GM12878 (cell line): ENCODE results near the gene GYG1. TPM values are rescaled to one million over a fixed set of nuclear protein-coding genes. Genes with fewer than 3 reads are reported as not detected.
A peak's percentile ranks its signal among the peaks of the same experiment; 100 is the strongest.

ENCODE experiments used
- ETV6 ChIP-seq, 2 experiments: fragments of 450-650 bp in 1 of 2; IDR thresholded peaks in 1 of 2; conservative IDR thresholded peaks in 1 of 2; 2 replicates each; pipeline ENCODE4 v1.6.1; 2014; ENCODE audit warnings: antibody characterized with exemption in 1 of 2, borderline replicate concordance in 1 of 2, low read depth in 1 of 2, mild to moderate bottlenecking in 1 of 2, moderate library complexity in 1 of 2
- GATAD2B ChIP-seq: fragments of 450-650 bp; conservative IDR thresholded peaks from 2 replicates; pipeline ENCODE4 v1.6.1; 2017; ENCODE audit warnings: low read depth, mild to moderate bottlenecking, moderate library complexity
- IKZF1 ChIP-seq: fragments of 450-650 bp; conservative IDR thresholded peaks from 2 replicates; pipeline ENCODE4 v1.6.1; 2017; ENCODE audit warnings: antibody characterized with exemption, mild to moderate bottlenecking
- IRF3 ChIP-seq: fragments of 450-650 bp; IDR thresholded peaks from 2 replicates; pipeline ENCODE4 v1.6.1; 2014; ENCODE audit warnings: mild to moderate bottlenecking
- MLLT1 ChIP-seq: fragments of 450-650 bp; IDR thresholded peaks from 2 replicates; pipeline ENCODE4 v1.6.1; 2016; ENCODE audit warnings: mild to moderate bottlenecking
- PKNOX1 ChIP-seq: fragments of 450-650 bp; IDR thresholded peaks from 2 replicates; pipeline ENCODE4 v1.6.1; 2016; ENCODE audit warnings: mild to moderate bottlenecking
- PML ChIP-seq: IDR thresholded peaks from 2 replicates; pipeline ENCODE4 v1.6.1; 2012; ENCODE audit warnings: low read length, inconsistent platforms
- RAD21 ChIP-seq: IDR thresholded peaks from 2 replicates; pipeline ENCODE4 v1.6.1; 2011; ENCODE audit warnings: mild to moderate bottlenecking, low read depth, low read length, moderate library complexity; ENCODE audit not compliant: insufficient read depth
- RBBP5 ChIP-seq: fragments of 200-600 bp; sonication (generic); conservative IDR thresholded peaks from 2 replicates; pipeline ENCODE4 v1.6.1; 2016
- RCOR1 ChIP-seq: conservative IDR thresholded peaks from 2 replicates; pipeline ENCODE4 v1.6.1; 2012; ENCODE audit warnings: low read depth, low read length, improper control_type of control experiment
- SP1 ChIP-seq: IDR thresholded peaks from one replicate; pipeline ENCODE4 v1.6.1; 2011; ENCODE audit warnings: low read depth, low read length
- STAT1 ChIP-seq: fragments of 450-650 bp; conservative IDR thresholded peaks from 2 replicates; pipeline ENCODE4 v1.6.1; 2014; ENCODE audit warnings: antibody characterized with exemption, mild to moderate bottlenecking
- SUPT20H ChIP-seq: IDR thresholded peaks from 2 replicates; pipeline ENCODE4 v1.6.1; 2011; ENCODE audit warnings: low read depth, mild to moderate bottlenecking, low read length, moderate library complexity, borderline replicate concordance; ENCODE audit not compliant: control insufficient read depth
- TBL1XR1 ChIP-seq: IDR thresholded peaks from 2 replicates; pipeline ENCODE4 v1.6.1; 2012; ENCODE audit warnings: low read depth, low read length, improper control_type of control experiment
- ZNF622 ChIP-seq: fragments of 450-650 bp; IDR thresholded peaks from 2 replicates; pipeline ENCODE4 v1.6.1; 2017; ENCODE audit warnings: mild to moderate bottlenecking, inconsistent platforms
- polyA plus RNA-seq, 11 experiments: library from polyadenylated mRNA; depleted of rRNA in 4 of 11; unstranded in 6 of 11; stranded (reverse) in 5 of 11; fragments of >200 nt; fragmentation: Nextera tagmentation in 4 of 11; fragmentation: Illumina TruSeq in 1 of 11; extraction: Ambion mirVana in 4 of 11; extraction: Trizol in 1 of 11; gene quantifications; 1 replicate in 1 of 11; 2 replicates in 10 of 11; pipeline versions ENCODE4 v1.2.1 to v1.2.3, GENCODE V29; 2011 to 2016; ENCODE audit warnings: inconsistent platforms in 2 of 11, missing spikeins in 2 of 11, low read depth in 1 of 11
- total RNA-seq, 4 experiments: library from RNA; depleted of rRNA in 3 of 4; stranded (reverse); fragments of >200 nt in 3 of 4; fragmentation: Illumina TruSeq in 1 of 4; extraction: Trizol in 1 of 4; gene quantifications; 2 replicates each; pipeline versions ENCODE4 v1.2.1 to v1.2.3, GENCODE V29; 2013 to 2021
- TF ChIP-seq, protein P1 (sequence below): fragments of 450-650 bp; formaldehyde crosslinking; IDR thresholded peaks from 2 replicates; pipeline ENCODE4 v1.5.0; 2022; ENCODE audit warnings: mild to moderate bottlenecking, missing genetic modification characterization
- TF ChIP-seq, protein P2 (sequence below): fragments of 150-350 bp; IDR thresholded peaks from 2 replicates; pipeline ENCODE4 v1.6.1; 2016; ENCODE audit warnings: low read depth, low read length
- TF ChIP-seq, protein P3 (sequence below): IDR thresholded peaks from 2 replicates; pipeline ENCODE4 v1.6.1; 2011; ENCODE audit warnings: low read depth, low read length, improper control_type of control experiment, borderline replicate concordance

Gene GYG1
- total and polyA plus RNA-seq, 10 of the 15 experiments (the other 5 are each of a cell fraction or from before 2014, with no cell fraction given), result 11.8 to 38.9 (median 22.9) TPM

DNA sequence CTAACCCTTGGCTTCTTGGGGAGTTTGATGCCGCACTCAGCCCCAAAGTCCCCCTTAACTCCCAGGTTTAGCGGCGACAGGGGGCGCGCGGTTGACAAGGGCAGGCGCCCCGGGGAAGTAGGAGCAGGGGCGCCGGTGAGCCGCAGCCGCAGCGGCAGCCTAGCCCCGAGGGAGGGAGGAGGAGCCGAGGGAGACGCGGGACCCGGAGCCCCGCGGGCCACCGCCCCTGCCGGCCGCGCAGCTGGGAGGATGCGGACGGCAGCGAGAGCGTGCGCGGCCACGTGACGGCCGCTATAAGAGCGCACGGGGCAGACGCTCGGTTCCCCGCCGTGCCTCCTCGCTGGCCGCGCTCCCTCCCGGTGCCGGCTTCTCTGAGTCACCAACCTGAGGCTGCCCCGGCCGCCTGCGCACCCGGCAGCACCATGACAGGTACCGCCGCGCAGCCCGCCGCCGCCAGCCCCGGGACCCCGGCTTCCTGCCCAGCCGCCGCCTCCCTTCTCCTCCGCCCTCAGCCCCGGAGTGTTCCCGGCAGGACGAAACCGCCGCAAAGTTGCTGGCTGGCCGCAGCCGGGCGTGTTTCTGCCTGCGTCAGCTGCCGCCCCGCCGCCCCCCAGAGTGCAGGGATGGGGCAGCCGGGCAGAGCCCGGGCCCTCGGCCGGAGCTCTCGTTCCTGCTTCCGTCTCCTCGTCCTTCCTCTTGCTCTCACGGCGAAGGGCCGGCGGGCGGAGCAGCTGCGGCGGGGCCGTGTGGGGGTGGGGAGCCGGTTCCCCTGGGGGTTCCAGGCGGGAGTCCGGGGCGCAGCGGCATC is at the start of gene GYG1 (continued):
- no peak for TF ChIP-seq PKNOX1
- peak; percentile 85 for TF ChIP-seq GATAD2B
- TF ChIP-seq SUPT20H, result no peak
- TF ChIP-seq, protein P1, sequence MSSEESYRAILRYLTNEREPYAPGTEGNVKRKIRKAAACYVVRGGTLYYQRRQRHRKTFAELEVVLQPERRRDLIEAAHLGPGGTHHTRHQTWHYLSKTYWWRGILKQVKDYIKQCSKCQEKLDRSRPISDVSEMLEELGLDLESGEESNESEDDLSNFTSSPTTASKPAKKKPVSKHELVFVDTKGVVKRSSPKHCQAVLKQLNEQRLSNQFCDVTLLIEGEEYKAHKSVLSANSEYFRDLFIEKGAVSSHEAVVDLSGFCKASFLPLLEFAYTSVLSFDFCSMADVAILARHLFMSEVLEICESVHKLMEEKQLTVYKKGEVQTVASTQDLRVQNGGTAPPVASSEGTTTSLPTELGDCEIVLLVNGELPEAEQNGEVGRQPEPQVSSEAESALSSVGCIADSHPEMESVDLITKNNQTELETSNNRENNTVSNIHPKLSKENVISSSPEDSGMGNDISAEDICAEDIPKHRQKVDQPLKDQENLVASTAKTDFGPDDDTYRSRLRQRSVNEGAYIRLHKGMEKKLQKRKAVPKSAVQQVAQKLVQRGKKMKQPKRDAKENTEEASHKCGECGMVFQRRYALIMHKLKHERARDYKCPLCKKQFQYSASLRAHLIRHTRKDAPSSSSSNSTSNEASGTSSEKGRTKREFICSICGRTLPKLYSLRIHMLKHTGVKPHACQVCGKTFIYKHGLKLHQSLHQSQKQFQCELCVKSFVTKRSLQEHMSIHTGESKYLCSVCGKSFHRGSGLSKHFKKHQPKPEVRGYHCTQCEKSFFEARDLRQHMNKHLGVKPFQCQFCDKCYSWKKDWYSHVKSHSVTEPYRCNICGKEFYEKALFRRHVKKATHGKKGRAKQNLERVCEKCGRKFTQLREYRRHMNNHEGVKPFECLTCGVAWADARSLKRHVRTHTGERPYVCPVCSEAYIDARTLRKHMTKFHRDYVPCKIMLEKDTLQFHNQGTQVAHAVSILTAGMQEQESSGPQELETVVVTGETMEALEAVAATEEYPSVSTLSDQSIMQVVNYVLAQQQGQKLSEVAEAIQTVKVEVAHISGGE, result no peak
- no peak for TF ChIP-seq RBBP5
- no peak for TF ChIP-seq TBL1XR1
- TF ChIP-seq RAD21, result peak; percentile 28; the same call in 1 of the 2 replicates
- no peak for TF ChIP-seq STAT1
- TF ChIP-seq RCOR1, result no peak
- TF ChIP-seq IRF3, result no peak
- no peak for TF ChIP-seq PML
- TF ChIP-seq ZNF622, result no peak
- TF ChIP-seq IKZF1, result peak; percentile 74
- TF ChIP-seq ETV6 (conservative IDR thresholded peaks at IDR 0.05 in 1 of 2, IDR thresholded peaks at IDR 0.05 in 1 of 2; ENCODE audit: borderline replicate concordance in 1 of 2, low read depth in 1 of 2), result no peak
- TF ChIP-seq, protein P2, sequence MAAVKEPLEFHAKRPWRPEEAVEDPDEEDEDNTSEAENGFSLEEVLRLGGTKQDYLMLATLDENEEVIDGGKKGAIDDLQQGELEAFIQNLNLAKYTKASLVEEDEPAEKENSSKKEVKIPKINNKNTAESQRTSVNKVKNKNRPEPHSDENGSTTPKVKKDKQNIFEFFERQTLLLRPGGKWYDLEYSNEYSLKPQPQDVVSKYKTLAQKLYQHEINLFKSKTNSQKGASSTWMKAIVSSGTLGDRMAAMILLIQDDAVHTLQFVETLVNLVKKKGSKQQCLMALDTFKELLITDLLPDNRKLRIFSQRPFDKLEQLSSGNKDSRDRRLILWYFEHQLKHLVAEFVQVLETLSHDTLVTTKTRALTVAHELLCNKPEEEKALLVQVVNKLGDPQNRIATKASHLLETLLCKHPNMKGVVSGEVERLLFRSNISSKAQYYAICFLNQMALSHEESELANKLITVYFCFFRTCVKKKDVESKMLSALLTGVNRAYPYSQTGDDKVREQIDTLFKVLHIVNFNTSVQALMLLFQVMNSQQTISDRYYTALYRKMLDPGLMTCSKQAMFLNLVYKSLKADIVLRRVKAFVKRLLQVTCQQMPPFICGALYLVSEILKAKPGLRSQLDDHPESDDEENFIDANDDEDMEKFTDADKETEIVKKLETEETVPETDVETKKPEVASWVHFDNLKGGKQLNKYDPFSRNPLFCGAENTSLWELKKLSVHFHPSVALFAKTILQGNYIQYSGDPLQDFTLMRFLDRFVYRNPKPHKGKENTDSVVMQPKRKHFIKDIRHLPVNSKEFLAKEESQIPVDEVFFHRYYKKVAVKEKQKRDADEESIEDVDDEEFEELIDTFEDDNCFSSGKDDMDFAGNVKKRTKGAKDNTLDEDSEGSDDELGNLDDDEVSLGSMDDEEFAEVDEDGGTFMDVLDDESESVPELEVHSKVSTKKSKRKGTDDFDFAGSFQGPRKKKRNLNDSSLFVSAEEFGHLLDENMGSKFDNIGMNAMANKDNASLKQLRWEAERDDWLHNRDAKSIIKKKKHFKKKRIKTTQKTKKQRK, result no peak
- TF ChIP-seq, protein P3, sequence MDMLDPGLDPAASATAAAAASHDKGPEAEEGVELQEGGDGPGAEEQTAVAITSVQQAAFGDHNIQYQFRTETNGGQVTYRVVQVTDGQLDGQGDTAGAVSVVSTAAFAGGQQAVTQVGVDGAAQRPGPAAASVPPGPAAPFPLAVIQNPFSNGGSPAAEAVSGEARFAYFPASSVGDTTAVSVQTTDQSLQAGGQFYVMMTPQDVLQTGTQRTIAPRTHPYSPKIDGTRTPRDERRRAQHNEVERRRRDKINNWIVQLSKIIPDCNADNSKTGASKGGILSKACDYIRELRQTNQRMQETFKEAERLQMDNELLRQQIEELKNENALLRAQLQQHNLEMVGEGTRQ, result peak; percentile 75
- TF ChIP-seq MLLT1, result no peak
- TF ChIP-seq SP1, result no peak
